HUES6 (cell line): Measurements from ENCODE around the gene OLIG1.

Experiments used
- H3K27ac ChIP-seq: 2 replicates; pipeline ENCODE4 v1.7.0; 2013; ENCODE audit warnings: low read depth, mild to moderate bottlenecking, low read length, inconsistent platforms
- H3K27me3 ChIP-seq: 2 replicates; pipeline ENCODE4 v1.6.1; 2013; ENCODE audit warnings: low read length; ENCODE audit not compliant: control insufficient read depth, insufficient read depth
- H3K36me3 ChIP-seq: 2 replicates; pipeline ENCODE4 v1.6.1; 2013; ENCODE audit warnings: low read length; ENCODE audit not compliant: control insufficient read depth, insufficient read depth
- H3K4me1 ChIP-seq: 2 replicates; pipeline ENCODE4 v1.6.1; 2013; ENCODE audit warnings: low read length; ENCODE audit not compliant: control insufficient read depth, insufficient read depth
- H3K4me3 ChIP-seq: 2 replicates; pipeline ENCODE4 v1.5.1; 2013; ENCODE audit warnings: low read depth, low read length
- H3K9ac ChIP-seq: one replicate; pipeline ENCODE4 v1.6.1; 2013; ENCODE audit warnings: mild to moderate bottlenecking, low read length
- H3K9me3 ChIP-seq: 2 replicates; pipeline ENCODE4 v1.6.1; 2013; ENCODE audit warnings: low read depth, low read length; ENCODE audit not compliant: control insufficient read depth, insufficient read depth

OLIG1 gene, protein sequence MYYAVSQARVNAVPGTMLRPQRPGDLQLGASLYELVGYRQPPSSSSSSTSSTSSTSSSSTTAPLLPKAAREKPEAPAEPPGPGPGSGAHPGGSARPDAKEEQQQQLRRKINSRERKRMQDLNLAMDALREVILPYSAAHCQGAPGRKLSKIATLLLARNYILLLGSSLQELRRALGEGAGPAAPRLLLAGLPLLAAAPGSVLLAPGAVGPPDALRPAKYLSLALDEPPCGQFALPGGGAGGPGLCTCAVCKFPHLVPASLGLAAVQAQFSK

GRCh38 chr21:33069994-33070743, at the start of gene OLIG1:
TSS of gene OLIG1 (plus strand) at chr21:33070141. CDS start at chr21:33070247, 106 bp downstream.
- no peak within 1 kb of the TSS for H3K9ac ChIP-seq
- H3K27me3 ChIP-seq = peaks cover 99% of the 10 kb centered on the region
- H3K4me1 ChIP-seq = peaks cover 18% of the 10 kb centered on the region
- H3K36me3 ChIP-seq = no peaks in the 10 kb centered on the region
- peaks cover 4% of the 10 kb centered on the region; the same call in 1 of the 2 replicates for H3K9me3 ChIP-seq
- H3K4me3 ChIP-seq = peak within 1 kb of the TSS; percentile 65
- H3K27ac ChIP-seq = no peak within 1 kb of the TSS

- peaks cover 100% of the 10 kb centered on the region for H3K27me3 ChIP-seq
- H3K4me3 ChIP-seq = peak overlapping the region; percentile 55; the same call in 1 of the 2 replicates
These were observed 49.3 kb upstream of the OLIG1 start for GRCh38 chr21:33020558-33021100.

DNA sequence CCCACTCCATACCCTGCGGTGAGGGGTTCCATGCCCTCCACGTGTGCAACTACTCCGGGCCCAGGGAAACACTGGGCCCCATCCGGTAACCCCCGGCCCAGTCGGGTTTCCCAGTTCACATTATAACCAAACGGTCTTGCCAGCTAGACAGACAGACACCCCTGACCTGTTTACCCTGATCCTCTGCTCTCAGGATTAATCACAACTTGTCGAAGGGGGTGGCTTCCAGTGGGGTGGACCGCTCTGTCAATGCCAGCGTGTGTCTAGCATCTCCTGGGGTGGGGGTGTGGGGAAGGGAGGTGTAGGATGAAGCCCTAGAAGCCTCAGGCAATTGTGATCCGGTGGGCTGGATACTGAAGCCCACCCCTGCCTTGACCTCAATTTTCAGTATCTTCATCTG, 48.8 kb upstream of the OLIG1 start:
- peaks cover 100% of the 10 kb centered on the region for H3K27me3 ChIP-seq
- no peaks in the 10 kb centered on the region for H3K36me3 ChIP-seq
- H3K4me1 ChIP-seq = peaks cover 30% of the 10 kb centered on the region
- no peaks in the 10 kb centered on the region for H3K9me3 ChIP-seq
- H3K4me3 ChIP-seq = no peak overlapping the region
- H3K9ac ChIP-seq = no peak overlapping the region
- H3K27ac ChIP-seq = no peak overlapping the region

More at GRCh38 chr21:33020558-33021100, 49.3 kb upstream of the OLIG1 start:
- Histone ChIP-seq H3K4me1 (peaks cover 27% of the 10 kb centered on the region), H3K9ac (no peak overlapping the region), H3K27ac (no peak overlapping the region), H3K9me3 (no peaks in the 10 kb centered on the region), H3K36me3 (no peaks in the 10 kb centered on the region)

GRCh38 chr21:33021667-33022066, 48.3 kb upstream of the OLIG1 start:
- Histone ChIP-seq H3K27me3 (peaks cover 100% of the 10 kb centered on the region), H3K36me3 (no peaks in the 10 kb centered on the region), H3K27ac (no peak overlapping the region), H3K4me1 (peaks cover 34% of the 10 kb centered on the region), H3K4me3 (no peak overlapping the region), H3K9ac (no peak overlapping the region), H3K9me3 (no peaks in the 10 kb centered on the region)

DNA sequence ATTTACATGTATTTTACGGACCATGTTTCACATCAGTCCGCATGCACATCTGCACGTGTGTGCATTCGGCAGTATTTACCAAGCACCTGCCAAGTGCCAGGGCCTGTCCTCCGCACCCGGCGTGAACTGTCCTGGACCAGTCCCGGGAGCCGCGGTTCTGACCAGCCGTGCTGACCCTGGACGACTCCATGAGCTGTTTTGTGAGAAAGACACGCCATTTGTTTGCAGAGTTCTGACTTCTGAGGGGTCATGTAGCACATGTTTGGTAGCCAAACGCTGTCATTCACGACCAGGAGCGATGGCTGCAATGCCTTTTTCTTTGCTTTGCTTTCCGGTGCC, 47.5 kb upstream of the OLIG1 start:
- Histone ChIP-seq H3K4me1 (peaks cover 40% of the 10 kb centered on the region), H3K4me3 (peak overlapping the region; percentile 51), H3K36me3 (no peaks in the 10 kb centered on the region), H3K9me3 (no peaks in the 10 kb centered on the region), H3K9ac (no peak overlapping the region), H3K27ac (no peak overlapping the region), H3K27me3 (peaks cover 100% of the 10 kb centered on the region)

GRCh38 chr21:33022828-33023573, 46.9 kb upstream of the OLIG1 start:
- no peak overlapping the region for H3K9ac ChIP-seq
- peak overlapping the region; percentile 51 for H3K4me3 ChIP-seq
- H3K9me3 ChIP-seq = no peaks in the 10 kb centered on the region
- H3K4me1 ChIP-seq = peaks cover 40% of the 10 kb centered on the region
- no peaks in the 10 kb centered on the region for H3K36me3 ChIP-seq
- H3K27me3 ChIP-seq = peaks cover 100% of the 10 kb centered on the region
- H3K27ac ChIP-seq = no peak overlapping the region

GRCh38 chr21:33023574-33024200, 46.3 kb upstream of the OLIG1 start:
- Histone ChIP-seq H3K27ac (no peak overlapping the region), H3K9me3 (no peaks in the 10 kb centered on the region), H3K27me3 (peaks cover 100% of the 10 kb centered on the region), H3K9ac (no peak overlapping the region), H3K4me3 (peak overlapping the region; percentile 51), H3K4me1 (peaks cover 42% of the 10 kb centered on the region), H3K36me3 (no peaks in the 10 kb centered on the region)

- Histone ChIP-seq H3K9me3 (no peaks in the 10 kb centered on the region), H3K27ac (no peak overlapping the region), H3K4me1 (peaks cover 48% of the 10 kb centered on the region), H3K4me3 (peak overlapping the region; percentile 53), H3K27me3 (peaks cover 100% of the 10 kb centered on the region), H3K9ac (no peak overlapping the region), H3K36me3 (no peaks in the 10 kb centered on the region)
These were observed 45.5 kb upstream of the OLIG1 start for GRCh38 chr21:33024201-33025103.

DNA sequence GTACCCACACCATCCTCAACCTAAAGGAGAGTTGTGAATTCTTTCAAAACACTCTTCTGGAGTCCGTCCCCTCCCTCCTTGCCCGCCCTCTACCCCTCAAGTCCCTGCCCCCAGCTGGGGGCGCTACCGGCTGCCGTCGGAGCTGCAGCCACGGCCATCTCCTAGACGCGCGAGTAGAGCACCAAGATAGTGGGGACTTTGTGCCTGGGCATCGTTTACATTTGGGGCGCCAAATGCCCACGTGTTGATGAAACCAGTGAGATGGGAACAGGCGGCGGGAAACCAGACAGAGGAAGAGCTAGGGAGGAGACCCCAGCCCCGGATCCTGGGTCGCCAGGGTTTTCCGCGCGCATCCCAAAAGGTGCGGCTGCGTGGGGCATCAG, 44.8 kb upstream of the OLIG1 start:
- Histone ChIP-seq H3K9me3 (no peaks in the 10 kb centered on the region), H3K27ac (no peak overlapping the region), H3K4me3 (peak overlapping the region; percentile 53), H3K9ac (no peak overlapping the region), H3K36me3 (no peaks in the 10 kb centered on the region), H3K4me1 (peaks cover 51% of the 10 kb centered on the region), H3K27me3 (peaks cover 100% of the 10 kb centered on the region)
